ENCODE results near the gene BEAN1.
"Not testable (repeated sequence)": the region's sequence is repeated elsewhere in the genome, so short reads cannot be mapped to it uniquely, and the experiment has no call there.

The BEAN1 gene

GRCh38 chr16:66487580-66488275 lies 60.6 kb downstream of the BEAN1 start:
- DNase-seq, result no peak

- no peak for DNase-seq
Observed at GRCh38 chr16:66488505-66488904, 61.4 kb downstream of the BEAN1 start.

GRCh38 chr16:66489385-66489784 lies 62.3 kb downstream of the BEAN1 start:
- no peak for DNase-seq

GRCh38 chr16:66489818-66490217 lies 62.7 kb downstream of the BEAN1 start:
- no peak for DNase-seq

- DNase-seq, result no peak
Observed at GRCh38 chr16:66490774-66491715, 64.0 kb downstream of the BEAN1 start.

- DNase-seq, result no peak
Observed at GRCh38 chr16:66491716-66492064, 64.6 kb downstream of the BEAN1 start.

- DNase-seq, result no peak
Observed at GRCh38 chr16:66493490-66494401, 66.7 kb downstream of the BEAN1 start.

GRCh38 chr16:66494916-66495315 lies 67.8 kb downstream of the BEAN1 start:
- no peak for DNase-seq

- no peak for DNase-seq
Observed at GRCh38 chr16:66495440-66495839, 68.3 kb downstream of the BEAN1 start.

- DNase-seq, result not testable (repeated sequence)
Observed at GRCh38 chr16:66496226-66496625, 69.1 kb downstream of the BEAN1 start.

GRCh38 chr16:66497921-66498320 lies 70.8 kb downstream of the BEAN1 start:
- DNase-seq, result not testable (repeated sequence)

GRCh38 chr16:66501563-66501962 lies 74.5 kb downstream of the BEAN1 start:
- DNase-seq, result not testable (repeated sequence)

GRCh38 chr16:66502020-66502913 lies 75.2 kb downstream of the BEAN1 start:
- no peak for DNase-seq

- DNase-seq, result no peak
Observed at GRCh38 chr16:66503030-66503429, 75.9 kb downstream of the BEAN1 start.

GRCh38 chr16:66503612-66504011 lies 76.5 kb downstream of the BEAN1 start:
- no peak for DNase-seq

- no peak for DNase-seq
Observed at GRCh38 chr16:66507731-66508239, 80.7 kb downstream of the BEAN1 start.

- no peak for DNase-seq
Observed at GRCh38 chr16:66508248-66508913, 81.3 kb downstream of the BEAN1 start.

GRCh38 chr16:66508914-66509496 lies 81.9 kb downstream of the BEAN1 start:
- DNase-seq, result no peak

GRCh38 chr16:66509576-66509975 lies 82.5 kb downstream of the BEAN1 start:
- DNase-seq, result no peak

GRCh38 chr16:66510298-66510697 lies 83.2 kb downstream of the BEAN1 start:
- DNase-seq, result no peak
